SK-N-SH (cell line): ENCODE results near the gene NSG2.

ENCODE experiments used
- GABPA ChIP-seq: IDR thresholded peaks from 2 replicates; pipeline ENCODE4 v1.4.0; 2012; ENCODE audit warnings: low read depth, mild to moderate bottlenecking
- POLR2AphosphoS5 ChIP-seq: IDR thresholded peaks from 2 replicates; pipeline ENCODE4 v1.6.1; 2012; ENCODE audit warnings: low read depth, low read length

- TF ChIP-seq POLR2AphosphoS5, result no peak
- no peak for TF ChIP-seq GABPA
Observed at GRCh38 chr5:174063082-174063756, 17.7 kb downstream of the NSG2 start.
